H1 (cell line): ENCODE data around the gene DLX2. TPM values are rescaled to one million over a fixed set of nuclear protein-coding genes. Genes with fewer than 3 reads are reported as not detected.

ENCODE experiments used
- EZH2 ChIP-seq: fragments of 200-600 bp; sonication (generic); IDR thresholded peaks from 2 replicates; pipeline ENCODE4 v1.7.1; 2012; ENCODE audit warnings: low read depth, mild to moderate bottlenecking, moderate library complexity, low read length, inconsistent platforms; ENCODE audit not compliant: severe bottlenecking
- HDAC2 ChIP-seq, 2 experiments: fragments of 300-600 bp in 1 of 2; sonication (generic) in 1 of 2; IDR thresholded peaks; 2 replicates each; pipeline ENCODE4 v1.6.1; 2011 to 2012; ENCODE audit warnings: low read depth in 2 of 2, low read length in 2 of 2, mild to moderate bottlenecking in 2 of 2, moderate library complexity in 2 of 2, borderline replicate concordance in 1 of 2, inconsistent platforms in 1 of 2
- YY1 ChIP-seq: IDR thresholded peaks from 2 replicates; pipeline ENCODE4 v1.6.1; 2011; ENCODE audit warnings: low read depth, mild to moderate bottlenecking, low read length
- polyA plus RNA-seq, 7 experiments: library from polyadenylated mRNA; depleted of rRNA in 3 of 7; stranded (reverse) in 5 of 7; unstranded in 2 of 7; fragments of >200 nt in 5 of 7; fragments of 200-250 nt in 2 of 7; gene quantifications; 1 replicate in 5 of 7; 2 replicates in 1 of 7; 4 replicates in 1 of 7; pipeline versions ENCODE4 v1.2.1 to v1.2.3, GENCODE V29; 2011 to 2013; ENCODE audit warnings: missing spikeins in 2 of 7, mixed read lengths in 2 of 7
- total RNA-seq: library from RNA; stranded (reverse); fragmentation: NEBNext Ultra II Directional; extraction: Animal tissue kit (Norgen Biotek cat#: 25700); gene quantifications from 2 replicates; pipeline ENCODE4 v1.2.1, GENCODE V29; 2021
- TF ChIP-seq, protein P1 (sequence below), 3 experiments: IDR thresholded peaks; 1 replicate in 2 of 3; 2 replicates in 1 of 3; pipeline versions ENCODE4 v1.5.1 to v1.6.1; 2011; ENCODE audit warnings: low read length in 3 of 3, mild to moderate bottlenecking in 3 of 3, inconsistent platforms in 2 of 3, low read depth in 1 of 3, moderate library complexity in 1 of 3; ENCODE audit not compliant: insufficient read depth in 1 of 3; ENCODE audit errors: control extremely low read depth in 1 of 3

DLX2 gene
- total and polyA plus RNA-seq, 2 of the 8 experiments (the other 6 are each of a cell fraction or from before 2014, with no cell fraction given) = 0.45 TPM; not detected in 1

DNA sequence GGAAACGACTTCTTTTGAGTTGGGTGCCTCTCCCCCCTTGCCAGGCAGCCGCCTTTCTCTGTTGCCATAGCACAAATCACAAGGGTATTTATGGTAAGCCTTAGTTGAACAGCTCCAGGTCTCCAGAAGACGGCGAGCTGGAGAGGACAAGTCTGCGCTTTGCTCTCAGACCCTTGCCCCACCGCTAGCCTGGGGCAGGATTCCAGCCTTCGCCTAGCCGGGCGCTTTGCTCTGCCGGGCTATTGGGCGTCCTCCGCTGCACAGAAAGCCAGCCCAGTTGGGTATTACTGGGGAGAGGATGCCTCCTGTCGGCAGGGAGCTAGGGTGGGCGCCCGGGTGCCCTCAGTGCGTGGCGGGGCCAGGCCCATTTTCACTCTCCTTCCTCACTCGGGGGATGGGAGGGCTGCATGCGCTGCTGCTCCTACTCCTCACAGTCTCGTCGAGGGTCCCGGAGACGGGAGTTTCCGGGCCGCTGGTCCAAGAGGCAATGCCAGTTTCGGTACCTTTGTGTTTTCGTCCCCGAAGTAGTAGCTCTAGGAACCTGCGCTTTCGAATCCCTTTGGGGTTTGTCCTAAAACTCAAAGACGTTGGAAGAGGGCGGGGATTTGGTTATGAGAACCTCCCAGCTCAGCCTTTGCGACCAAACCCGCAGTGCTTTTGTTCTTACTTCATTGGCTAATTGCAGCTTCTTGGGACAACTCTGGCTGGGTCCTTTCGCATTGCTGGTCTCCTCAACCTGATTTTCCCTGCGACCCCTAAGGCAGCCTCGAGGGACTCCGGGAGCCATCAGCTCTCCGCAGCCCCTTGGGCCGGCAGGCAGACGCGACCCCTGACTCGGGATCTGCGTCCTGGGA, 3.6 kb upstream of the DLX2 start (continued):
- TF ChIP-seq, protein P1, sequence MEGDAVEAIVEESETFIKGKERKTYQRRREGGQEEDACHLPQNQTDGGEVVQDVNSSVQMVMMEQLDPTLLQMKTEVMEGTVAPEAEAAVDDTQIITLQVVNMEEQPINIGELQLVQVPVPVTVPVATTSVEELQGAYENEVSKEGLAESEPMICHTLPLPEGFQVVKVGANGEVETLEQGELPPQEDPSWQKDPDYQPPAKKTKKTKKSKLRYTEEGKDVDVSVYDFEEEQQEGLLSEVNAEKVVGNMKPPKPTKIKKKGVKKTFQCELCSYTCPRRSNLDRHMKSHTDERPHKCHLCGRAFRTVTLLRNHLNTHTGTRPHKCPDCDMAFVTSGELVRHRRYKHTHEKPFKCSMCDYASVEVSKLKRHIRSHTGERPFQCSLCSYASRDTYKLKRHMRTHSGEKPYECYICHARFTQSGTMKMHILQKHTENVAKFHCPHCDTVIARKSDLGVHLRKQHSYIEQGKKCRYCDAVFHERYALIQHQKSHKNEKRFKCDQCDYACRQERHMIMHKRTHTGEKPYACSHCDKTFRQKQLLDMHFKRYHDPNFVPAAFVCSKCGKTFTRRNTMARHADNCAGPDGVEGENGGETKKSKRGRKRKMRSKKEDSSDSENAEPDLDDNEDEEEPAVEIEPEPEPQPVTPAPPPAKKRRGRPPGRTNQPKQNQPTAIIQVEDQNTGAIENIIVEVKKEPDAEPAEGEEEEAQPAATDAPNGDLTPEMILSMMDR (IDR thresholded peaks at IDR 0.05; ENCODE audit: control extremely low read depth in 1 of 3, insufficient read depth in 1 of 3, low read depth in 1 of 3, low read length in 3 of 3) = peak in 2 of 3 experiments; percentile 50 to 51; a peak in 3 of 4 replicates
- TF ChIP-seq YY1 (0 out of 2 replicates have a peak, but pooled peaks have one; percentile 18), HDAC2 (IDR thresholded peaks at IDR 0.05; ENCODE audit: borderline replicate concordance in 1 of 2, low read depth in 2 of 2, low read length in 2 of 2) (peak in 1 of 2 experiments; percentile 30; a peak in 1 of 4 replicates), EZH2 (peak; percentile 86)
